ENCODE data around the gene UBC.

DNA sequence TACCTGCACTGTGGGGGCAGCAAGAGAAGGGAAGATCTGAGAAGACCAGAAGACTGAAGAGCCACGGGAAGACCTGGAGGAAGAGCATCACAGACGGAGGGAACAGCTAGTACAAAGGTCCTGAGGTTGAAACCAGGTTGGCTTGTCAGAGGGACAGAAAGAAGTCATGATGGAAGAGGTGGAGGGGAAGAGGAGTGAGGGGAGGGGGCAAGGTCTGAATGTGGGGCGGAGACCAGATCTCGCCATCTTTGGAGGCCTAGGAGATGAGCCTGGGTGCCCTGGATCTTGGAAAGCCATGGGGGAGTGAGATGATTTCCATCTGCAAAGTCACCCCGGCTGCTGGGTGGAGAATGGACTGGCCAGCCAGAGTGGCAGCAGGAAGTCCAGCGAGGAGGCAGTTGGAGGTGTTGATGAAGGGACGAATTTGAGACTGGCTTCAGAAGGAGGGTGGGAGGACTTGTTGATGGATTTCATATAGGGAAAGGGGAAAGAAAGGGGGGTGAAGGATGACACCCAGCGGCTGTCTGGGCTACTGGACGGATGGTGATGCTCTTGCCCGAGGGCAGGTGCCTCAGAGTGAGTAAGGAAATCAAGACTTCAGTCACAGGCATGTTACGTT is 14.6 kb upstream of the UBC start:
- TF ChIP-seq, protein P1, sequence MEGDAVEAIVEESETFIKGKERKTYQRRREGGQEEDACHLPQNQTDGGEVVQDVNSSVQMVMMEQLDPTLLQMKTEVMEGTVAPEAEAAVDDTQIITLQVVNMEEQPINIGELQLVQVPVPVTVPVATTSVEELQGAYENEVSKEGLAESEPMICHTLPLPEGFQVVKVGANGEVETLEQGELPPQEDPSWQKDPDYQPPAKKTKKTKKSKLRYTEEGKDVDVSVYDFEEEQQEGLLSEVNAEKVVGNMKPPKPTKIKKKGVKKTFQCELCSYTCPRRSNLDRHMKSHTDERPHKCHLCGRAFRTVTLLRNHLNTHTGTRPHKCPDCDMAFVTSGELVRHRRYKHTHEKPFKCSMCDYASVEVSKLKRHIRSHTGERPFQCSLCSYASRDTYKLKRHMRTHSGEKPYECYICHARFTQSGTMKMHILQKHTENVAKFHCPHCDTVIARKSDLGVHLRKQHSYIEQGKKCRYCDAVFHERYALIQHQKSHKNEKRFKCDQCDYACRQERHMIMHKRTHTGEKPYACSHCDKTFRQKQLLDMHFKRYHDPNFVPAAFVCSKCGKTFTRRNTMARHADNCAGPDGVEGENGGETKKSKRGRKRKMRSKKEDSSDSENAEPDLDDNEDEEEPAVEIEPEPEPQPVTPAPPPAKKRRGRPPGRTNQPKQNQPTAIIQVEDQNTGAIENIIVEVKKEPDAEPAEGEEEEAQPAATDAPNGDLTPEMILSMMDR (conservative IDR thresholded peaks at IDR 0.05) = no peak
- TF ChIP-seq EZH2 (IDR thresholded peaks at IDR 0.05; ENCODE audit: low read depth) = no peak
